Calu3 (cell line): Measurements from ENCODE around the gene TTC38. TPM values are rescaled to one million over a fixed set of nuclear protein-coding genes. Genes with fewer than 3 reads are reported as not detected.
A peak's percentile ranks its signal among the peaks of the same experiment; 100 is the strongest.

Source experiments
- BruUV-seq: library from RNA; stranded (reverse); fragments of 400-500 nt; replicated peaks from 2 replicates; lab custom pipeline; 2021; lab: Mats Ljungman, UMichigan
- CTCF ChIA-PET: fragments of 300-600 bp; sonication (Branson Sonifier 250); formaldehyde crosslinking; loops from one replicate; lab custom pipeline; 2022; ENCODE audit warnings: antibody characterized with exemption; lab: Charles Lee
- DNase-seq: peaks from one replicate; pipeline ENCODE4 v3.0.0; 2022
- H3K27ac Mint-ChIP-seq: one replicate; pipeline ENCODE4 v1.8.0; 2022; ENCODE audit warnings: mixed read lengths; ENCODE audit not compliant: unreplicated experiment
- H3K27me3 Mint-ChIP-seq: one replicate; pipeline ENCODE4 v1.8.0; 2022; ENCODE audit warnings: mixed read lengths; ENCODE audit not compliant: unreplicated experiment
- H3K36me3 Mint-ChIP-seq: one replicate; pipeline ENCODE4 v1.8.0; 2022; ENCODE audit warnings: mild to moderate bottlenecking, moderate library complexity, mixed read lengths; ENCODE audit not compliant: insufficient read depth, unreplicated experiment
- H3K4me1 Mint-ChIP-seq: one replicate; pipeline ENCODE4 v1.8.0; 2022; ENCODE audit warnings: mild to moderate bottlenecking, low read depth, mixed read lengths; ENCODE audit not compliant: unreplicated experiment
- H3K4me3 Mint-ChIP-seq: one replicate; pipeline ENCODE4 v1.8.0; 2022; ENCODE audit warnings: mild to moderate bottlenecking, low read depth, moderate library complexity, mixed read lengths; ENCODE audit not compliant: unreplicated experiment
- H3K9me3 Mint-ChIP-seq: one replicate; pipeline ENCODE4 v1.8.0; 2022; ENCODE audit warnings: low read depth, mixed read lengths; ENCODE audit not compliant: unreplicated experiment
- CTCF ChIP-seq: fragments of 200-600 bp; IDR thresholded peaks from one replicate; pipeline ENCODE4 v1.8.0; 2022; ENCODE audit warnings: antibody characterized with exemption; ENCODE audit not compliant: unreplicated experiment
- intact Hi-C: fragments of 100-400 bp; cut with micrococcal nuclease; formaldehyde crosslinking; loops from one replicate; pipeline ENCODE4 v1.10.0; 2022; ENCODE audit not compliant: unreplicated experiment
- total RNA-seq: library from RNA; stranded (reverse); gene quantifications from 2 replicates; pipeline ENCODE4 v1.2.3, GENCODE V29; 2022

TTC38 gene
- total RNA-seq, 1 experiment from 2014 or later: 31.9 TPM

GRCh38 chr22:46245511-46245910 is 22.3 kb upstream of the TTC38 start:
- Mint-ChIP-seq H3K36me3 (peaks cover 21% of the 10 kb centered on the region), H3K4me1 (no peaks in the 10 kb centered on the region), H3K4me3 (no peak overlapping the region), H3K27me3 (no peaks in the 10 kb centered on the region), H3K9me3 (no peaks in the 10 kb centered on the region), H3K27ac (no peak overlapping the region)
- intact Hi-C loops: no loop called here
- no peak for TF ChIP-seq CTCF
- DNase-seq: no peak
- CTCF ChIA-PET: no interaction called here
- no TSS peak for BruUV-seq

DNA sequence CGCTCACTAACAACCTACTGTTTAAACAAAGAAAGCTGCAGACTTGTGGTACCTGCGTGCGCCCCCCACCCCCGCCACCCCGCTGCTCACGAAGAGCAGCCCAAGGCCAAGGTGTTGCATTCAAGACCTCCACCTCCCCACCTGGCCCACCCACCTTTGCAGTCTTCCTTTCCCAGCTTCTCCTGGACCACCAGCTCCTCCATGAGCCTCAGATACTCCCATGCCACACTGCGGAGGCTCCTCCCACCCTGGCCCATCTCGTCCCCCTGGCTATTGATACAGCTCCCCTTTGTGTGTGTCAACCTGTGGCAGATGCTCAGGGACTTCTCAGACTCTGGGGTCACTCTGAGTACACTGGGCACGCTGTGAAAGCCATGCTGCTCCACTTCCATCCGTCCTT is 21.6 kb upstream of the TTC38 start:
- no peak overlapping the region for H3K4me3 Mint-ChIP-seq
- no peak for TF ChIP-seq CTCF
- CTCF ChIA-PET: no interaction called here
- peaks cover 28% of the 10 kb centered on the region for H3K36me3 Mint-ChIP-seq
- no peaks in the 10 kb centered on the region for H3K27me3 Mint-ChIP-seq
- no peak for DNase-seq
- no peak overlapping the region for H3K27ac Mint-ChIP-seq
- H3K4me1 Mint-ChIP-seq: peaks cover 3% of the 10 kb centered on the region
- no peaks in the 10 kb centered on the region for H3K9me3 Mint-ChIP-seq
- intact Hi-C loops: no loop called here
- BruUV-seq: no TSS peak

GRCh38 chr22:46247443-46247975 is 20.3 kb upstream of the TTC38 start:
- Mint-ChIP-seq H3K36me3 (peaks cover 32% of the 10 kb centered on the region), H3K27ac (no peak overlapping the region), H3K4me1 (peaks cover 11% of the 10 kb centered on the region), H3K4me3 (no peak overlapping the region), H3K9me3 (no peaks in the 10 kb centered on the region), H3K27me3 (no peaks in the 10 kb centered on the region)
- TF ChIP-seq CTCF: no peak
- intact Hi-C loops: no loop called here
- no peak for DNase-seq
- no TSS peak for BruUV-seq
- CTCF ChIA-PET: no interaction called here

DNA sequence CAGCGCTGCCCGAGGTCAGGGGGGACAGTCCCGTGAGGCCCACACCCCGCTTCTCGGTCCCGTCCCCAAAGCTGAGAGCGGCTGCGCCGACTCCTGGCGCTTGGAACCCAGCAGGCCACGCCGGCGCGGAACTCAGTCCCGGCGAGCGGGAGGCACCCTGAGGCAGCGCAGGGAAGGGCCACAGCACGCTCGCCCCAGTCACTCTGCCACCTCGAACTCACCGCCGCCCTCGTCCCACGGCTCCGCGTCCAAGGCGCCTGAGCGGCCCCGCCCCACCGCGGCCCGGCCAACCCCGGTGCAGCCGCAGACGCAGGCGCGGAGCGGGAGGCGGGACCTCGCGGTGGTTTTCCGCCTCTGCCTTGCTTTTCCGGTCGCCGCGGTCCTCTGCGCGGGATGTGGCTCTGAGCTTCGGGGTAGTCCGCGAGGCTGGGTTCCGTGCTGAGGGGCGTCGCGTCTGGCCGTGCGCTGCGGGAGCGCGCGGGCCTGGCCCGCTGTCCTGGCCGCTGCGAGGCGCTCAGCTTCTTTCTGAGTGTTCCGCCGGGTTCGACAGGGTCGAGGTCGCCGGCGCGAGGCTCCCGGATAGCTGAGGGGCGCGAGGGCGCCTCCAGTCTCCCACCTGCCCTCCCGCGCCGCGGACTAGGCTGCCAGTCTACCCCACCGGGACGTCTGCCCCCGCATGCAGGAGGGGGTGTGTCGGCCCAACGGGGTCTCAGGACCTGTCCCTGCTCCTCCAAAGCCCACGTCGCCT is 17.6 kb upstream of the TTC38 start, which contains the start of gene CDPF1:
TSS of gene CDPF1 (minus strand) at position 259 of the 748 bp plus-strand sequence. CDS start 2,009 bp downstream, outside the sequence.
- intact Hi-C loops: loop anchor here (10.0 kb wide), 1 partner anchor 55 kb away; no protein-coding TSS in a partner anchor
- CTCF ChIA-PET: interaction anchor here (0.6 kb wide), 1 partner anchor 18 kb away, joined by 4 read pairs; no protein-coding TSS in a partner anchor
- peak; percentile 94 for DNase-seq
- Mint-ChIP-seq H3K9me3 (no peaks in the 10 kb centered on the region), H3K27me3 (no peaks in the 10 kb centered on the region), H3K27ac (peak within 1 kb of the TSS; percentile 94), H3K4me1 (peaks cover 11% of the 10 kb centered on the region), H3K4me3 (peak within 1 kb of the TSS; percentile 99), H3K36me3 (peaks cover 40% of the 10 kb centered on the region)
- no TSS peak for BruUV-seq
- TF ChIP-seq CTCF: no peak
